PC-9 (cell line): ENCODE data around the gene GCGR. TPM values are rescaled to one million over a fixed set of nuclear protein-coding genes. Genes with fewer than 3 reads are reported as not detected.

Experiments
- BruUV-seq: library from RNA; stranded (reverse); fragments of 400-500 nt; replicated peaks from 2 replicates; lab custom pipeline; 2021; lab: Mats Ljungman, UMichigan
- CTCF ChIA-PET: fragments of 300-600 bp; sonication (Branson Sonifier 250); formaldehyde crosslinking; loops from one replicate; lab custom pipeline; 2022; ENCODE audit warnings: antibody characterized with exemption; lab: Charles Lee
- POLR2A ChIA-PET: fragments of 300-600 bp; sonication (Branson Sonifier 250); formaldehyde crosslinking; loops from one replicate; lab custom pipeline; 2022; ENCODE audit warnings: antibody characterized with exemption; ENCODE audit not compliant: unreplicated experiment; lab: Charles Lee
- DNase-seq, 2 experiments: peaks; one replicate each; pipeline versions ENCODE4 v3.0.0 to v3.0.0-alpha.2; 2015 to 2022; ENCODE audit warnings: mixed read lengths in 1 of 2
- H2AFZ ChIP-seq: fragments of 200-600 bp; sonication (generic); 2 replicates; pipeline ENCODE4 v1.8.1; 2017; ENCODE audit warnings: antibody characterized with exemption
- H3F3A ChIP-seq: fragments of 200-600 bp; sonication (generic); 2 replicates; pipeline ENCODE4 v1.8.1; 2017; ENCODE audit warnings: antibody characterized with exemption, mild to moderate bottlenecking, low read depth; ENCODE audit not compliant: insufficient read depth
- H3K27ac ChIP-seq: fragments of 200-600 bp; sonication (generic); 2 replicates; pipeline ENCODE4 v1.6.1; 2016; ENCODE audit warnings: mixed run types
- H3K27me3 ChIP-seq: fragments of 200-600 bp; sonication (generic); 2 replicates; pipeline ENCODE4 v1.6.1; 2016; ENCODE audit warnings: low read depth, mixed run types; ENCODE audit not compliant: insufficient read depth
- H3K36me3 ChIP-seq: fragments of 200-600 bp; sonication (generic); 2 replicates; pipeline ENCODE4 v1.6.1; 2016; ENCODE audit warnings: low read depth, mixed run types
- H3K4me1 ChIP-seq: fragments of 200-600 bp; sonication (generic); replicated peaks from 2 replicates; pipeline ENCODE4 v1.6.1; 2016; ENCODE audit warnings: mixed run types; ENCODE audit not compliant: insufficient read depth
- H3K4me2 ChIP-seq: fragments of 200-600 bp; sonication (generic); 2 replicates; pipeline ENCODE4 v1.6.1; 2017; ENCODE audit warnings: mixed run types
- H3K4me3 ChIP-seq: fragments of 200-600 bp; sonication (generic); 2 replicates; pipeline ENCODE4 v1.6.1; 2016; ENCODE audit warnings: mixed run types
- H3K79me2 ChIP-seq: fragments of 200-600 bp; sonication (generic); 2 replicates; pipeline ENCODE4 v1.6.1; 2017; ENCODE audit warnings: low read depth, mixed run types
- H3K9me2 ChIP-seq: fragments of 200-600 bp; sonication (generic); 2 replicates; pipeline ENCODE4 v1.8.1; 2017; ENCODE audit warnings: mild to moderate bottlenecking; ENCODE audit not compliant: insufficient read depth
- H3K9me3 ChIP-seq: fragments of 200-600 bp; sonication (generic); 2 replicates; pipeline ENCODE4 v1.8.1; 2016; ENCODE audit warnings: low read depth; ENCODE audit not compliant: insufficient read depth
- H4K20me1 ChIP-seq: fragments of 200-600 bp; sonication (generic); 2 replicates; pipeline ENCODE4 v1.8.1; 2017; ENCODE audit not compliant: insufficient read depth
- EZH2 ChIP-seq: fragments of 200-600 bp; sonication (generic); IDR thresholded peaks from 2 replicates; pipeline ENCODE4 v1.8.0; 2017; ENCODE audit warnings: antibody characterized with exemption, low read depth
- intact Hi-C: fragments of 100-400 bp; cut with micrococcal nuclease; formaldehyde crosslinking; loops from one replicate; pipeline ENCODE4 v1.10.0; 2022; ENCODE audit not compliant: unreplicated experiment
- total RNA-seq: library from RNA; stranded (reverse); gene quantifications from 2 replicates; pipeline ENCODE4 v1.2.3, GENCODE V29; 2021
- TF ChIP-seq, protein P1 (sequence below): fragments of 200-600 bp; sonication (generic); conservative IDR thresholded peaks from 2 replicates; pipeline ENCODE4 v1.6.1; 2017; ENCODE audit warnings: mixed run types, antibody characterized with exemption, mild to moderate bottlenecking, moderate library complexity

Gene GCGR
- total RNA-seq, 1 experiment from 2014 or later: not detected

DNA sequence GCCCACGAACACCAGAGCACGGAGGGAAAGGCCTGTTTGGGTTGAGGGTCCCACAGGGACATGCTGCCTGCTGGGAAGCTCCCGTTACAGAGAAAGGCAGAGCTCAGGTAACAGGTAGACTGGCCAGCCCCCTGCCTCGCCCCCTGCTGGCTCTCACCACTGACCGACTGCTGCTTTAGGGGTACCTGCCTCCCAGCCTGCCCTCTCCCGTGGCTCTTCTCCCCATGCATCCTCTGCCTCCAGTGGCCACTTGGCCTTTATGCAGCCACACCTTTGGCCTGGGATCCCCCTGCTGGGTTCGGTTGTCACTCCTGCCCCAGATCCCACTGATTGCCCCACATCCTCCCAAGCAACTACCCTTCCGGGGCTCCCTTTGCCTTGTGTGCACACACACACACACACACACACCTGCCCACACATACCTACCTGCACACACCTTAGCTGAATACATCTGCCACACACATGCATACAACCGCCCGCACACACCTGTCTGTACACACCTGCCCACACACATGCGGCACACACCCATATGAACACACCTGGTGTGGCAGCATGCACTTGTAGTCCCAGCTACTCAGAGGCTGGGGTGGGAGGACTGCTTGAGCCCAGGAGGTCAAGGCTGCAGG is 22.0 kb downstream of the GCGR start:
- no peak for TF ChIP-seq EZH2
- TF ChIP-seq, protein P1, sequence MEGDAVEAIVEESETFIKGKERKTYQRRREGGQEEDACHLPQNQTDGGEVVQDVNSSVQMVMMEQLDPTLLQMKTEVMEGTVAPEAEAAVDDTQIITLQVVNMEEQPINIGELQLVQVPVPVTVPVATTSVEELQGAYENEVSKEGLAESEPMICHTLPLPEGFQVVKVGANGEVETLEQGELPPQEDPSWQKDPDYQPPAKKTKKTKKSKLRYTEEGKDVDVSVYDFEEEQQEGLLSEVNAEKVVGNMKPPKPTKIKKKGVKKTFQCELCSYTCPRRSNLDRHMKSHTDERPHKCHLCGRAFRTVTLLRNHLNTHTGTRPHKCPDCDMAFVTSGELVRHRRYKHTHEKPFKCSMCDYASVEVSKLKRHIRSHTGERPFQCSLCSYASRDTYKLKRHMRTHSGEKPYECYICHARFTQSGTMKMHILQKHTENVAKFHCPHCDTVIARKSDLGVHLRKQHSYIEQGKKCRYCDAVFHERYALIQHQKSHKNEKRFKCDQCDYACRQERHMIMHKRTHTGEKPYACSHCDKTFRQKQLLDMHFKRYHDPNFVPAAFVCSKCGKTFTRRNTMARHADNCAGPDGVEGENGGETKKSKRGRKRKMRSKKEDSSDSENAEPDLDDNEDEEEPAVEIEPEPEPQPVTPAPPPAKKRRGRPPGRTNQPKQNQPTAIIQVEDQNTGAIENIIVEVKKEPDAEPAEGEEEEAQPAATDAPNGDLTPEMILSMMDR: no peak
- no peaks in the 10 kb centered on the region for H3K36me3 ChIP-seq
- no peak overlapping the region for H3K4me3 ChIP-seq
- DNase-seq: no peak
- POLR2A ChIA-PET: no interaction called here
- H4K20me1 ChIP-seq: no peaks in the 10 kb centered on the region
- CTCF ChIA-PET: interaction anchor here (0.8 kb wide), 1 partner anchor 575 kb away, joined by 3 read pairs; no protein-coding TSS in a partner anchor
- no TSS peak for BruUV-seq
- H3K4me2 ChIP-seq: no peak overlapping the region
- no peak overlapping the region for H2AFZ ChIP-seq
- intact Hi-C loops: no loop called here
- H3K79me2 ChIP-seq: no peaks in the 10 kb centered on the region
- no peak overlapping the region for H3K27ac ChIP-seq
- H3K4me1 ChIP-seq: no peaks in the 10 kb centered on the region
- H3K9me3 ChIP-seq: no peaks in the 10 kb centered on the region
- no peaks in the 10 kb centered on the region for H3K27me3 ChIP-seq
- no peaks in the 10 kb centered on the region for H3K9me2 ChIP-seq
- no peaks in the 10 kb centered on the region; the same call in 1 of the 2 replicates for H3F3A ChIP-seq

DNA sequence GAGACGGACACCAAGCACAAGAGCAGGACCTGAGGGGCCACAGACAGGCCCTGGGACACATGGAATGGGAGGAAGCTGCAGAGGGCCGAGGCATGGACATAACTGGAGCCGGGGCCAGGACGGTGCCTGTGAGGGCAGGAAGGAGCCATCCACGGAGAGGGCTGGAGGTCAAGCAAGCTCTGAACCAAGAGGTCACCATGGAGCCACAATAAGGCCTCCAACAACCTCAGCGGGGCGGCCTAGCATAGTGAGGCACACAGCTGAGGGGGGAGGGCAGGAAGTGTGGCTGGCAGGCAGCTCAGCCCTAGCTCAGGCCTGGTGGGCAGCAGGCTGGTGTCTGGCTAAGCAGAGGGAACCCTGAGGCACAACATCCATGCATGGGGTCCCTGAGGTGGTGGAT is 24.7 kb downstream of the GCGR start:
- H4K20me1 ChIP-seq: no peaks in the 10 kb centered on the region
- no peaks in the 10 kb centered on the region for H3K36me3 ChIP-seq
- no TSS peak for BruUV-seq
- H3K4me3 ChIP-seq: no peak overlapping the region
- H3K4me2 ChIP-seq: no peak overlapping the region
- H3F3A ChIP-seq: no peaks in the 10 kb centered on the region; the same call in 1 of the 2 replicates
- no peak overlapping the region for H3K27ac ChIP-seq
- no peaks in the 10 kb centered on the region for H3K9me3 ChIP-seq
- ChIA-PET POLR2A (no interaction called here), CTCF (no interaction called here)
- H3K27me3 ChIP-seq: no peaks in the 10 kb centered on the region
- DNase-seq: no peak
- no peak for TF ChIP-seq EZH2
- TF ChIP-seq, protein P1: no peak
- no peaks in the 10 kb centered on the region for H3K9me2 ChIP-seq
- no peak overlapping the region for H2AFZ ChIP-seq
- intact Hi-C loops: no loop called here
- H3K4me1 ChIP-seq: no peaks in the 10 kb centered on the region
- no peaks in the 10 kb centered on the region; the same call in 1 of the 2 replicates for H3K79me2 ChIP-seq

DNA sequence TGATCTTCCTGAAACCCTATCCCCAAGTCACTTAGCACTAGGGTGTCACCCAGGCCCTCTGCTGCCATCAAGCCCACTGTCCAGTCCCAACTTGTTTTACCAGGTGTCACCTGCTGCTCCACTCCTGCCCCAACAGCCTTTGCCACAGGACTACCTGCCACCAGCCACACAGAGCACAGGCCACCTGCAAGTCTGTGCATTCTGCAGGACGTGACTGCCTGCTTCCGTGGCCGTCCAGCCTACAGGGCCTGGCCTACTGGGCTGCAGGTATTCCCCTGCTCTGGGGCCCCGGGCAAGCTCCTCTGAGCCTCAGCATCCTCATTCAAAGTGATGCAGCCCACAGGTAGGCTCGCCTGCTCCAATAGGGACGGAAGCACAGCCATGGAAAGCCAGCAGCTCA is 25.9 kb downstream of the GCGR start:
- Histone ChIP-seq H3K4me3 (no peak overlapping the region), H3K27ac (no peak overlapping the region), H3K27me3 (no peaks in the 10 kb centered on the region), H3K4me2 (no peak overlapping the region), H3K9me3 (no peaks in the 10 kb centered on the region), H3K79me2 (peaks cover 6% of the 10 kb centered on the region), H2AFZ (no peak overlapping the region), H3K36me3 (no peaks in the 10 kb centered on the region), H3K4me1 (no peaks in the 10 kb centered on the region), H4K20me1 (no peaks in the 10 kb centered on the region), H3F3A (no peaks in the 10 kb centered on the region; the same call in 1 of the 2 replicates), H3K9me2 (no peaks in the 10 kb centered on the region)
- intact Hi-C loops: no loop called here
- BruUV-seq: no TSS peak
- ChIA-PET POLR2A (no interaction called here), CTCF (no interaction called here)
- DNase-seq: no peak
- TF ChIP-seq, protein P1: no peak
- TF ChIP-seq EZH2: no peak
